KBM-7 (cell line): Measurements from ENCODE around the gene TBL1XR1.
"Not testable (repeated sequence)": the region's sequence is repeated elsewhere in the genome, so short reads cannot be mapped to it uniquely, and the experiment has no call there.

ENCODE experiments used
- DNase-seq: peaks from one replicate; pipeline ENCODE4 v3.0.0-alpha.2; 2015
- in situ Hi-C: fragments of 300-500 bp; cut with MboI; formaldehyde crosslinking; loops from 2 replicates; pipeline ENCODE4 v1.14.3; 2020; ENCODE audit warnings: low sequenced_read_pairs, low pct_unique_long_range_greater_than_20kb, mixed read lengths

The TBL1XR1 gene

GRCh38 chr3:177154733-177155132 is 42.5 kb downstream of the TBL1XR1 start:
- in situ Hi-C loops = no loop called here
- no peak for DNase-seq

- in situ Hi-C loops = no loop called here
- peak; percentile 34 for DNase-seq
These were observed 46.2 kb downstream of the TBL1XR1 start for GRCh38 chr3:177150970-177151627.

GRCh38 chr3:177150218-177150916 is 46.9 kb downstream of the TBL1XR1 start:
- in situ Hi-C loops = no loop called here

GRCh38 chr3:177149106-177149505 is 48.2 kb downstream of the TBL1XR1 start:
- in situ Hi-C loops = no loop called here
- no peak for DNase-seq

More at GRCh38 chr3:177150218-177150916, 46.9 kb downstream of the TBL1XR1 start:
- no peak for DNase-seq

- in situ Hi-C loops = no loop called here
- DNase-seq = no peak
These were observed 49.5 kb downstream of the TBL1XR1 start for GRCh38 chr3:177147790-177148189.

GRCh38 chr3:177146646-177147045 is 50.6 kb downstream of the TBL1XR1 start:
- DNase-seq = no peak
- in situ Hi-C loops = no loop called here

- DNase-seq = no peak
- in situ Hi-C loops = no loop called here
These were observed 51.3 kb downstream of the TBL1XR1 start for GRCh38 chr3:177145954-177146353.

GRCh38 chr3:177145381-177145780 is 51.9 kb downstream of the TBL1XR1 start:
- in situ Hi-C loops = no loop called here
- no peak for DNase-seq

GRCh38 chr3:177144922-177145321 is 52.4 kb downstream of the TBL1XR1 start:
- no peak for DNase-seq
- in situ Hi-C loops = no loop called here

- in situ Hi-C loops = no loop called here
- DNase-seq = peak; percentile 20
These were observed 55.2 kb downstream of the TBL1XR1 start for GRCh38 chr3:177141899-177142646.

GRCh38 chr3:177141471-177141870 is 55.8 kb downstream of the TBL1XR1 start:
- DNase-seq = no peak
- in situ Hi-C loops = no loop called here

- DNase-seq, in situ Hi-C loops: not testable (repeated sequence)
These were observed 58.1 kb downstream of the TBL1XR1 start for GRCh38 chr3:177139220-177139619.

GRCh38 chr3:177137774-177138705 is 59.2 kb downstream of the TBL1XR1 start:
- in situ Hi-C loops = no loop called here

GRCh38 chr3:177136741-177137140 is 60.5 kb downstream of the TBL1XR1 start:
- in situ Hi-C loops = no loop called here
- DNase-seq = no peak

More at GRCh38 chr3:177137774-177138705, 59.2 kb downstream of the TBL1XR1 start:
- DNase-seq = no peak

- in situ Hi-C loops = no loop called here
These were observed 61.3 kb downstream of the TBL1XR1 start for GRCh38 chr3:177135841-177136492.

GRCh38 chr3:177134816-177135210 is 62.5 kb downstream of the TBL1XR1 start:
- in situ Hi-C loops = no loop called here
- no peak for DNase-seq

More at GRCh38 chr3:177135841-177136492, 61.3 kb downstream of the TBL1XR1 start:
- no peak for DNase-seq

GRCh38 chr3:177133860-177134815 is 63.1 kb downstream of the TBL1XR1 start:
- in situ Hi-C loops = no loop called here
- DNase-seq = peak; percentile 13
